Measurements from ENCODE around the gene INTS15.

The INTS15 gene

GRCh38 chr7:6619961-6620360 lies 30.1 kb downstream of the INTS15 start:
- TF ChIP-seq CTCF (IDR thresholded peaks at IDR 0.05): no peak
- Histone ChIP-seq H3K4me3 (no peak overlapping the region), H3K27ac (no peak overlapping the region)
- no peak for DNase-seq (ENCODE audit: low spot score)

- no peak overlapping the region for H3K27ac ChIP-seq
- no peak overlapping the region for H3K4me3 ChIP-seq
- no peak for DNase-seq (ENCODE audit: low spot score)
- no peak for TF ChIP-seq CTCF (IDR thresholded peaks at IDR 0.05)
These were observed 31.6 kb downstream of the INTS15 start for GRCh38 chr7:6621195-6622133.

- Histone ChIP-seq H3K27ac (no peak overlapping the region), H3K4me3 (no peak overlapping the region)
- TF ChIP-seq CTCF (IDR thresholded peaks at IDR 0.05): no peak
- no peak for DNase-seq (ENCODE audit: low spot score)
These were observed 32.4 kb downstream of the INTS15 start for GRCh38 chr7:6622134-6622710.

GRCh38 chr7:6623589-6624245 lies 33.9 kb downstream of the INTS15 start:
- TF ChIP-seq CTCF (IDR thresholded peaks at IDR 0.05): no peak
- DNase-seq (ENCODE audit: low spot score): no peak
- Histone ChIP-seq H3K27ac (no peak overlapping the region), H3K4me3 (no peak overlapping the region)

- DNase-seq (ENCODE audit: low spot score): no peak
- TF ChIP-seq CTCF (IDR thresholded peaks at IDR 0.05): no peak
- Histone ChIP-seq H3K4me3 (no peak overlapping the region), H3K27ac (no peak overlapping the region)
These were observed 34.4 kb downstream of the INTS15 start for GRCh38 chr7:6624246-6624611.

GRCh38 chr7:6628045-6628444 lies 38.2 kb downstream of the INTS15 start:
- Histone ChIP-seq H3K4me3 (no peak overlapping the region), H3K27ac (no peak overlapping the region)
- DNase-seq (ENCODE audit: low spot score): no peak
- TF ChIP-seq CTCF (IDR thresholded peaks at IDR 0.05): no peak

Measured in coronary artery (tissue), 2 donors.